ENCODE data around the gene TOP3B. TPM values are rescaled to one million over a fixed set of nuclear protein-coding genes. Genes with fewer than 3 reads are reported as not detected.

The TOP3B gene
- total RNA-seq, 4 donors from 2014 or later, result 24.3 to 68.1 (median 48.4) TPM

GRCh38 chr22:21907638-21908522 is 74.7 kb downstream of the TOP3B start:
- H3K27ac ChIP-seq, result no peak overlapping the region
- 86 to 88% methylated on average over 7 of the region's 7 CpGs for WGBS, 2 donors
- no peak overlapping the region for H3K4me3 ChIP-seq
- DNase-seq (ENCODE audit: low spot score in 2 of 2), result no peak
- H3K27me3 ChIP-seq, result no peaks in the 10 kb centered on the region
- H3K4me1 ChIP-seq, result no peaks in the 10 kb centered on the region
- no peaks in the 10 kb centered on the region for H3K9me3 ChIP-seq
- peaks cover 0 to 17% (median 0%) of the 10 kb centered on the region in 3 donors for H3K36me3 ChIP-seq
- TF ChIP-seq EP300 (IDR thresholded peaks at IDR 0.05) (no peak), CTCF (IDR thresholded peaks at IDR 0.05) (no peak), POLR2A (IDR thresholded peaks at IDR 0.05) (no peak)

Other genes starting within 250 kb of the TOP3B start
- gene YPEL1, start 247.0 kb downstream of the TOP3B start, total RNA-seq, result 10 to 100 TPM in 3 of 4 donors, 1 to 10 TPM in 1; 6.3 to 43.1 (median 16.5) TPM
- 10 to 100 TPM; 58.1 to 95.3 (median 73.1) TPM for gene MAPK1, start 115.1 kb downstream of the TOP3B start, total RNA-seq
- 10 to 100 TPM; 59.4 to 78.3 (median 67.2) TPM for gene PPM1F, start 29.9 kb downstream of the TOP3B start, total RNA-seq

All from tibial nerve (tissue), 4 donors.